Activated naive CD8-positive, alpha-beta T cell treated with anti-CD3 and anti-CD28 coated beads for 36 hours (primary cell): ENCODE data around the gene ST8SIA1. TPM values are rescaled to one million over a fixed set of nuclear protein-coding genes. Genes with fewer than 3 reads are reported as not detected.

Source experiments
- DNase-seq: peaks from one replicate; pipeline ENCODE4 v3.0.0; 2021
- H3K27ac Mint-ChIP-seq: one replicate; pipeline ENCODE4 v1.8.0; 2022; ENCODE audit warnings: mild to moderate bottlenecking, moderate library complexity, mixed read lengths
- H3K27me3 Mint-ChIP-seq: one replicate; pipeline ENCODE4 v1.8.0; 2022; ENCODE audit warnings: mild to moderate bottlenecking, mixed read lengths
- H3K36me3 Mint-ChIP-seq: one replicate; pipeline ENCODE4 v1.8.0; 2021; ENCODE audit warnings: mild to moderate bottlenecking, mixed read lengths
- H3K4me1 Mint-ChIP-seq: one replicate; pipeline ENCODE4 v1.8.0; 2021; ENCODE audit warnings: mixed read lengths
- H3K4me3 Mint-ChIP-seq: one replicate; pipeline ENCODE4 v1.8.0; 2022; ENCODE audit warnings: mild to moderate bottlenecking, moderate library complexity, mixed read lengths
- H3K9me3 Mint-ChIP-seq: one replicate; pipeline ENCODE4 v1.8.0; 2022; ENCODE audit warnings: mixed read lengths
- total RNA-seq, 2 experiments: library from RNA; stranded (reverse); gene quantifications; one replicate each; pipeline ENCODE4 v1.2.3, GENCODE V29; 2021

ST8SIA1 gene
- total RNA-seq, 2 experiments from 2014 or later, result 0.28 to 0.49 TPM

DNA sequence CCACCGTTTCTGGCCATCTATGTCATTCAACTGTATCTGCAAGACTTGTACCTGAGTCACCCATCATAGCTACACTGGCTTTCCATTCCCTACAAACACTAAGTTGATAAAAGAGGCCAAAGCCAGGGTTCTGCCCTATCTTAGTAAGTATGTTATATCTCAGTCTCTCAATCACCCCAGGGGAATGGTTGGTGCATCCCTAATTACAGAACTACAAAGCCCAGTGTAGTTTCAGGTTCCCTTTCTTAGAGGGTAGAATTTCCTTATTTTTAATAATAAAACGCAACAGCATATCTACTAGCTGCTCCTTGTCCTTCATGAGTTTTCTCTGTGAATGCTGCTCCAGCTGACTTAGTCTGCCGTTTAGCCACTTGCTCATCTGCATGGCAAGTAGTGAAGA is 57.6 kb downstream of the ST8SIA1 start:
- Mint-ChIP-seq H3K36me3 (no peaks in the 10 kb centered on the region), H3K4me3 (no peak overlapping the region), H3K4me1 (no peaks in the 10 kb centered on the region), H3K27ac (no peak overlapping the region), H3K27me3 (no peaks in the 10 kb centered on the region), H3K9me3 (no peaks in the 10 kb centered on the region)
- no peak for DNase-seq

GRCh38 chr12:22276313-22276712 is 58.2 kb downstream of the ST8SIA1 start:
- no peaks in the 10 kb centered on the region for H3K27me3 Mint-ChIP-seq
- H3K4me1 Mint-ChIP-seq, result no peaks in the 10 kb centered on the region
- no peaks in the 10 kb centered on the region for H3K36me3 Mint-ChIP-seq
- H3K4me3 Mint-ChIP-seq, result no peak overlapping the region
- H3K9me3 Mint-ChIP-seq, result no peaks in the 10 kb centered on the region
- H3K27ac Mint-ChIP-seq, result no peak overlapping the region
- DNase-seq, result no peak

DNA sequence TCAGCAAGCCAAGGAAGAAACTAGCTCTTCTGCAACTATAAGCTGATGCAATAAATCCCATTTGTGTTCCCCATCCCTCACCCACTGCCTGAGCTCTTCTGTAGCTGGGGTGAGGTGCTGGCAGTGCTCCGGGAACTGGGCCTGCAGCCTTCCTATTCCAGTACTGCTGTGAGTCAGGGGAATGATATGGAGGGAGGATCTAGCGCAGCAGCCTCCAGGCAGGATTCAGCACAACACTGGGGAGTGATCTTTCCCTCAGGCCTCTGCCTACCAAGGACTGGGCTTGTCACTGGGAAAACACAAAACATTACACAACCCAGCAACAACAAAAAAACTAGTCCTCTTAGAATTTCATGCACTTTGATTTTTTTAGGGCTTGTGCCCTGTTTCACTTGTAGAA is 58.7 kb downstream of the ST8SIA1 start:
- Mint-ChIP-seq H3K9me3 (no peaks in the 10 kb centered on the region), H3K27me3 (no peaks in the 10 kb centered on the region), H3K27ac (no peak overlapping the region), H3K4me3 (no peak overlapping the region), H3K4me1 (no peaks in the 10 kb centered on the region), H3K36me3 (no peaks in the 10 kb centered on the region)
- DNase-seq, result no peak

- no peaks in the 10 kb centered on the region for H3K36me3 Mint-ChIP-seq
- no peak overlapping the region for H3K4me3 Mint-ChIP-seq
- H3K27ac Mint-ChIP-seq, result no peak overlapping the region
- H3K27me3 Mint-ChIP-seq, result no peaks in the 10 kb centered on the region
- no peak for DNase-seq
- peaks cover 2% of the 10 kb centered on the region for H3K4me1 Mint-ChIP-seq
- H3K9me3 Mint-ChIP-seq, result peaks cover 2% of the 10 kb centered on the region
These were observed 62.0 kb downstream of the ST8SIA1 start for GRCh38 chr12:22272335-22273151.

DNA sequence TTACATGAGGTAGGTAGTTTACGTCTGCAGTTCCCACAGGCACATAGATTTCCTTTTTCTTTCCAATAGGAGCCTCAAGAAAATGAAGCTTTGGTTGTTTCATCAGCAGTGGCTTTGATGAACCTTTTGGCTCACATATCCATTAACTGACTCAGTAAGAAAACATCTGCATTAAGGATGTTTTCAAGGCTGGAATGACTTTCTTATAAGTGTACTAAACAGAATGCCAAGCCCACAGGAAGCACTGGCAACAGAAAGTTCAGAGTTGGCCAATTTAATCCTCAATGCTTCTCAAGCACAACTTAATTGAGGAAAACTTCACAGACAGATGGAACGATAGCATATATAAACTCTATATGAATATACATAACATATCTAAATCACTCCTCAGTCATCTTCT is 63.5 kb downstream of the ST8SIA1 start:
- no peaks in the 10 kb centered on the region for H3K27me3 Mint-ChIP-seq
- H3K9me3 Mint-ChIP-seq, result peaks cover 2% of the 10 kb centered on the region
- H3K27ac Mint-ChIP-seq, result no peak overlapping the region
- H3K4me1 Mint-ChIP-seq, result peaks cover 2% of the 10 kb centered on the region
- no peak overlapping the region for H3K4me3 Mint-ChIP-seq
- DNase-seq, result no peak
- H3K36me3 Mint-ChIP-seq, result no peaks in the 10 kb centered on the region

- Mint-ChIP-seq H3K27me3 (peaks cover 3% of the 10 kb centered on the region), H3K9me3 (peaks cover 2% of the 10 kb centered on the region)
These were observed 65.5 kb downstream of the ST8SIA1 start for GRCh38 chr12:22268973-22269372.

DNA sequence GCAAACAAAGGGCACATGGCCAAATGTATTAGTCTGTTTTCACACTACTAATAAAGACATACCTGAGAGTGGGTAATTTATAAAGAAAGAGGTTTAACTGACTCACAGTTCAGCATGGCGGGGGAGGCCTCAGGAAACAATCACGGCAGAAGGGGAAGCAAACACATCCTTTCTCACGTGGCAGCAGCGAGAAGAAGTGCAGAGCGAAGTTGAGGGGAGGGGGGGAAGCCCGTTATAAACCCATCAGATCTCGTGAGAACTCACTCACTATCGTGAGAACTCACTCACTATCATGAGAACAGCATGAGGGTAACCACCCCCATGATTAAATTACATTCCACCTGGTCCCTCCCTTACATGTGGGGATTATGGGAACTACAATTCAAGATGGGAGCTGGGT is 66.1 kb downstream of the ST8SIA1 start:
- no peak for DNase-seq
- no peak overlapping the region for H3K27ac Mint-ChIP-seq
- peaks cover 9% of the 10 kb centered on the region for H3K27me3 Mint-ChIP-seq
- H3K4me3 Mint-ChIP-seq, result no peak overlapping the region
- peaks cover 2% of the 10 kb centered on the region for H3K9me3 Mint-ChIP-seq
- no peaks in the 10 kb centered on the region for H3K36me3 Mint-ChIP-seq
- peaks cover 2% of the 10 kb centered on the region for H3K4me1 Mint-ChIP-seq

More at GRCh38 chr12:22268973-22269372, 65.5 kb downstream of the ST8SIA1 start:
- Mint-ChIP-seq H3K4me1 (peaks cover 2% of the 10 kb centered on the region), H3K4me3 (no peak overlapping the region), H3K36me3 (no peaks in the 10 kb centered on the region), H3K27ac (no peak overlapping the region)
- no peak for DNase-seq

DNA sequence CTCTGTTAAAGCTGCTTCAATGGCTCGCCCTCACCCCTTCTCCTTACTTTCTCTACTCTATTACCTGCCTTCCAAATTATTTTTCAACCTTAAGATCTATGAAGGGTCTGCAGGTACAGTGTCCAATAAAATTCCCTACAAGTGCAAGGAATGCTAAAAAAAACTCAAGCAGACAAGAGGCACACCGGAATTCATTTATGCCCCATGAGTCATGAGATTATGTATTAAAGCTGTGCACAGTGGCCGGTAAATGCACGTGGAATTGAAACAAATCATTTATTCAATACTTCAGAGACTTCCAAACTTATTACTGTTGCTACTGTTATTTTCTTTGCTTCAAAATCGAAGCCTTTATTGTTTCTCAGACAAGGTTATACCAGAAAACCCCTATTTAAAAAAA is 68.4 kb downstream of the ST8SIA1 start:
- H3K9me3 Mint-ChIP-seq, result peaks cover 2% of the 10 kb centered on the region

DNA sequence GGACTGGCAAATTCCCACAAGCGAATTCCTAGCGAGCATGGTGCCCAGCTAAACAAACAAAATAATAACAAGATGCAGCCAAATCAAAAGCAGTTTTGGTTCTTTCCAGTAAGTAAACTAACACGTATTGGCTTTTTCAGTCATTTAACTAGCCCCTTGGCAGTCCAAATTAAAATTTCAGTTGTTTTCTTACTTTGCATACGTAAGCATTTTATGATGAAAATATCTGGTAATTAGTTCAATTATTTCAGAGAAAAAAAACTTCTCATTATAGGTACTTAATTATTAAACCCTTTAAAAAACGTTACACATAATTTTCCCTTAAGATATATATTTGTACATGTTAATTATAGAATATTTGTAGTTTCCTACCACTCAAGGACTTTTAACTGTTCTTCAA is 70.1 kb downstream of the ST8SIA1 start:
- Mint-ChIP-seq H3K27me3 (peaks cover 9% of the 10 kb centered on the region), H3K36me3 (no peaks in the 10 kb centered on the region), H3K4me3 (no peak overlapping the region), H3K4me1 (peaks cover 2% of the 10 kb centered on the region), H3K9me3 (peaks cover 2% of the 10 kb centered on the region), H3K27ac (no peak overlapping the region)
- DNase-seq, result no peak

More for the DNA sequence above, 68.4 kb downstream of the ST8SIA1 start:
- H3K36me3 Mint-ChIP-seq, result no peaks in the 10 kb centered on the region
- H3K4me1 Mint-ChIP-seq, result peaks cover 2% of the 10 kb centered on the region
- H3K27me3 Mint-ChIP-seq, result peaks cover 9% of the 10 kb centered on the region
- no peak overlapping the region for H3K4me3 Mint-ChIP-seq
- no peak overlapping the region for H3K27ac Mint-ChIP-seq
- no peak for DNase-seq

DNA sequence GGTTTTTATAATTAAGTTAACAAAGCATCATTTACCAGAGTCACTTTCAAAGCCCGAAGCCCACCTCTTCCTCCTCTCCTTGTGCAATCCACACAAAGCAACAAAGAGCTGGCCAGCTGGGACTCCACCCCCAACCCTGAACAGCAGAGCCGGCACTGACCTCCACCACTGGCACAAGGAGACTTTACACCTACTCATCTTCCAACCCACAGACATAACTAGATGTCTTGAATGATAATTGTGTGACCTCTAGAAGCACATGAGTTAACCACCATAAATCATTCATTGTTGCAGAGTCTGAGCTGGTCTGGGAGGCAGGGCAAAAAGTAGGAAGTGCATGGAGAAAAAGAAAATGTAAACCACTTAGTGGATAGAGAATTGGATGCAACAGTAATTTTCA is 72.2 kb downstream of the ST8SIA1 start:
- Mint-ChIP-seq H3K4me3 (no peak overlapping the region), H3K4me1 (no peaks in the 10 kb centered on the region), H3K9me3 (no peaks in the 10 kb centered on the region), H3K27ac (no peak overlapping the region), H3K36me3 (no peaks in the 10 kb centered on the region), H3K27me3 (peaks cover 9% of the 10 kb centered on the region)
- no peak for DNase-seq

DNA sequence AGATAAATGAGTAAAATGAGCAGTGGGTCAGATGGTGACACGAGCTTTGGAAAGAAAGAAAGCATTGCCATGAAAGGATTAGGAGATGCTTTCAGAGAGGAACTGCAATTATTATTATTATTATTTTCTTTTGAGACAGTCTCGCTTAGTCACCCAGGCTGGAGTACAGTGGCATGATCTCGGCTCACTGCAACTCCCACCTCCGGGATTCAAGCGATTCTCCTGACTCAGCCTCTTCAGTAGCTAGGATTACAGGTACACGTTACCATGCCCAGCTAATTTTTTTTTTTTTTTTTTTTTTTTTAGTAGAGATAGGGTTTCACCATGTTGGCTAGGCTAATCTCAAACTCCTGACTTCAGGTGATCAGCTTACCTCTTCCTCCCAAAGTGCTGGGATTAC is 77.4 kb downstream of the ST8SIA1 start:
- H3K27ac Mint-ChIP-seq, result no peak overlapping the region
- H3K9me3 Mint-ChIP-seq, result no peaks in the 10 kb centered on the region
- no peak for DNase-seq
- no peaks in the 10 kb centered on the region for H3K36me3 Mint-ChIP-seq
- H3K27me3 Mint-ChIP-seq, result no peaks in the 10 kb centered on the region
- H3K4me3 Mint-ChIP-seq, result no peak overlapping the region
- no peaks in the 10 kb centered on the region for H3K4me1 Mint-ChIP-seq

DNA sequence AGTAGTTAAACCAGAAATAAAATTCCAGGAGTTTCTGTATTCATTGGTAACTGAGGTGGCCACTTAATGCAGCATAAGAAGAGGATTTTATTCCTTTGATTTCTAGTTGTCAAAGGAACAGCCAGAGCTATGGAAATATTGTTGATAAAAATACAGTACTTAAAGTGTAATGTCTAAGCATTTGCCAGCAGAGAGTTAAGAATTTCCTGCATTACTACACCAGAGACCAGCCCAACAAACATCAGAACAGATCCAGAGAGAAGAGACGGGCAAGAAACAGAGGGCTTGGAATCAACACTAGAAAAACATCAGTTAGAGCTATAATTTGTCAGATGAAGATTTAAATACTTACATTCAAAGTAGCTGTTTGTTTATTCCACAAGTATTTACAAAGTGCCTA is 77.9 kb downstream of the ST8SIA1 start:
- H3K4me3 Mint-ChIP-seq, result no peak overlapping the region
- no peaks in the 10 kb centered on the region for H3K9me3 Mint-ChIP-seq
- no peaks in the 10 kb centered on the region for H3K27me3 Mint-ChIP-seq
- H3K27ac Mint-ChIP-seq, result no peak overlapping the region
- no peaks in the 10 kb centered on the region for H3K36me3 Mint-ChIP-seq
- no peaks in the 10 kb centered on the region for H3K4me1 Mint-ChIP-seq
- no peak for DNase-seq

DNA sequence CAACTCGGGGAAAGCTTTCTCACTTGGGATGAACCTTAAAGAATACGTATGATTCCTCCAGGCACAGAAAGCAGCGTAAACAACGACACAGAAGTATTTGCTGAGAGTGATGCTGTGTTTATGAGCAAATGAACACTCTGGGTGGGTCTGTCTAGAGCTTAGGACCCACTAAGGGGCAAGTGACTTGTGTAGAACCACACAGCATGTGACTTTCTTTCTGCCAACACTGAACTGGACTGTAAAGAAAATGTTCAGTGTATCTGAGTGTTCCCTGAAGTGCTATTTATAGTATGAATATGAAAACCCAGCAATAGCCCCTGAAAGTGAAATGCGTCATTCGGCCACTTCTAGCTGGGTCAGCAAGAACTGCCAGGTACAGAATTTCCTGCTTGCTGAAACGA is 78.5 kb downstream of the ST8SIA1 start:
- Mint-ChIP-seq H3K4me3 (no peak overlapping the region), H3K36me3 (no peaks in the 10 kb centered on the region), H3K27ac (no peak overlapping the region), H3K4me1 (peaks cover 2% of the 10 kb centered on the region), H3K9me3 (no peaks in the 10 kb centered on the region), H3K27me3 (no peaks in the 10 kb centered on the region)
- no peak for DNase-seq

GRCh38 chr12:22255097-22255496 is 79.4 kb downstream of the ST8SIA1 start:
- Mint-ChIP-seq H3K27ac (no peak overlapping the region), H3K27me3 (no peaks in the 10 kb centered on the region), H3K9me3 (no peaks in the 10 kb centered on the region)

GRCh38 chr12:22254478-22254877 is 80.0 kb downstream of the ST8SIA1 start:
- no peak for DNase-seq

More at GRCh38 chr12:22255097-22255496, 79.4 kb downstream of the ST8SIA1 start:
- no peak overlapping the region for H3K4me3 Mint-ChIP-seq
- peaks cover 8% of the 10 kb centered on the region for H3K4me1 Mint-ChIP-seq
- no peak for DNase-seq
- H3K36me3 Mint-ChIP-seq, result no peaks in the 10 kb centered on the region

GRCh38 chr12:22252057-22252456 is 82.5 kb downstream of the ST8SIA1 start:
- Mint-ChIP-seq H3K9me3 (no peaks in the 10 kb centered on the region), H3K4me1 (peaks cover 8% of the 10 kb centered on the region), H3K36me3 (no peaks in the 10 kb centered on the region), H3K4me3 (no peak overlapping the region), H3K27ac (no peak overlapping the region), H3K27me3 (peaks cover 4% of the 10 kb centered on the region)
- DNase-seq, result no peak

More at GRCh38 chr12:22254478-22254877, 80.0 kb downstream of the ST8SIA1 start:
- no peaks in the 10 kb centered on the region for H3K36me3 Mint-ChIP-seq
- peaks cover 1% of the 10 kb centered on the region for H3K27me3 Mint-ChIP-seq
- H3K9me3 Mint-ChIP-seq, result no peaks in the 10 kb centered on the region
- H3K4me3 Mint-ChIP-seq, result no peak overlapping the region
- peaks cover 8% of the 10 kb centered on the region for H3K4me1 Mint-ChIP-seq
- no peak overlapping the region for H3K27ac Mint-ChIP-seq
